Liver (tissue), 9 donors: Measurements from ENCODE around the gene SELENOO. TPM values are rescaled to one million over a fixed set of nuclear protein-coding genes. Genes with fewer than 3 reads are reported as not detected.

ENCODE experiments used
- DNase-seq: peaks from one replicate; pipeline ENCODE4 v3.0.0-alpha.2; 2017; ENCODE audit warnings: low spot score
- H3K27ac ChIP-seq, 2 donors: one replicate each; pipeline ENCODE4 v1.7.0; 2013; ENCODE audit warnings: inconsistent platforms in 2 of 2, low read length in 2 of 2, control low read depth in 1 of 2, low read depth in 1 of 2, mild to moderate bottlenecking in 1 of 2
- H3K27me3 ChIP-seq, 4 donors: one replicate each; pipeline versions ENCODE4 v1.6.1 to v1.7.0; 2013; ENCODE audit warnings: low read length in 3 of 4, inconsistent platforms in 1 of 4, mild to moderate bottlenecking in 1 of 4, moderate library complexity in 1 of 4; ENCODE audit not compliant: control insufficient read depth in 4 of 4, insufficient read depth in 4 of 4
- H3K36me3 ChIP-seq, 4 donors: one replicate each; pipeline versions ENCODE4 v1.6.1 to v1.7.0; 2013; ENCODE audit warnings: low read length in 3 of 4, mild to moderate bottlenecking in 3 of 4, low read depth in 1 of 4, moderate library complexity in 1 of 4; ENCODE audit not compliant: control insufficient read depth in 4 of 4, insufficient read depth in 3 of 4
- H3K4me1 ChIP-seq, 4 donors: one replicate each; pipeline versions ENCODE4 v1.6.1 to v1.7.0; 2013; ENCODE audit warnings: low read length in 3 of 4, mild to moderate bottlenecking in 3 of 4, moderate library complexity in 1 of 4; ENCODE audit not compliant: control insufficient read depth in 4 of 4, insufficient read depth in 4 of 4
- H3K4me3 ChIP-seq, 3 donors: one replicate each; pipeline versions ENCODE4 v1.6.1 to v1.7.0; 2013; ENCODE audit warnings: low read length in 3 of 3, control low read depth in 1 of 3, low read depth in 1 of 3, mild to moderate bottlenecking in 1 of 3
- H3K9ac ChIP-seq, 2 donors: one replicate each; pipeline ENCODE4 v1.7.0; 2013; ENCODE audit warnings: low read length in 2 of 2, mild to moderate bottlenecking in 2 of 2, moderate library complexity in 2 of 2, control low read depth in 1 of 2, low read depth in 1 of 2
- H3K9me3 ChIP-seq, 4 donors: one replicate each; pipeline versions ENCODE4 v1.6.1 to v1.7.0; 2013; ENCODE audit warnings: low read length in 3 of 4; ENCODE audit not compliant: control insufficient read depth in 4 of 4
- ATF3 ChIP-seq: IDR thresholded peaks from 2 replicates; pipeline ENCODE4 v1.6.1; 2016; ENCODE audit warnings: antibody characterized with exemption
- CTCF ChIP-seq: fragments of 150-350 bp; IDR thresholded peaks from 2 replicates; pipeline ENCODE4 v1.5.1; 2017; ENCODE audit warnings: improper control_type of control experiment, low read depth, low read length; ENCODE audit not compliant: missing input control
- EGR1 ChIP-seq, 2 donors: IDR thresholded peaks; 2 replicates each; pipeline ENCODE4 v1.6.1; 2016 to 2018; ENCODE audit warnings: antibody characterized with exemption in 2 of 2, low read depth in 2 of 2
- FOXA1 ChIP-seq: IDR thresholded peaks from 2 replicates; pipeline ENCODE4 v1.6.1; 2016; ENCODE audit warnings: antibody characterized with exemption
- FOXA2 ChIP-seq: IDR thresholded peaks from 2 replicates; pipeline ENCODE4 v1.6.1; 2016; ENCODE audit warnings: antibody characterized with exemption
- GABPA ChIP-seq, 2 donors: IDR thresholded peaks in 1 of 2; conservative IDR thresholded peaks in 1 of 2; 2 replicates each; pipeline ENCODE4 v1.6.1; 2016; ENCODE audit warnings: antibody characterized with exemption in 2 of 2, mild to moderate bottlenecking in 1 of 2, moderate library complexity in 1 of 2
- HNF4A ChIP-seq, 2 donors: conservative IDR thresholded peaks; 2 replicates each; pipeline ENCODE4 v1.6.1; 2016; ENCODE audit warnings: antibody characterized with exemption in 2 of 2, mild to moderate bottlenecking in 2 of 2
- HNF4G ChIP-seq: IDR thresholded peaks from 2 replicates; pipeline ENCODE4 v1.6.1; 2016; ENCODE audit warnings: antibody characterized with exemption
- JUND ChIP-seq, 2 donors: IDR thresholded peaks; 2 replicates each; pipeline ENCODE4 v1.6.1; 2016; ENCODE audit warnings: antibody characterized with exemption in 2 of 2
- MAX ChIP-seq: IDR thresholded peaks from 2 replicates; pipeline ENCODE4 v1.6.1; 2016; ENCODE audit warnings: antibody characterized with exemption
- NR2F2 ChIP-seq: IDR thresholded peaks from 2 replicates; pipeline ENCODE4 v1.6.1; 2016; ENCODE audit warnings: antibody characterized with exemption
- RAD21 ChIP-seq, 2 donors: IDR thresholded peaks; 2 replicates each; pipeline ENCODE4 v1.6.1; 2016; ENCODE audit warnings: antibody characterized with exemption in 2 of 2, mild to moderate bottlenecking in 2 of 2
- REST ChIP-seq: IDR thresholded peaks from 2 replicates; pipeline ENCODE4 v1.6.1; 2016; ENCODE audit warnings: antibody characterized with exemption, mild to moderate bottlenecking
- RXRA ChIP-seq, 2 donors: IDR thresholded peaks; 2 replicates each; pipeline ENCODE4 v1.6.1; 2017 to 2018; ENCODE audit warnings: antibody characterized with exemption in 2 of 2, mild to moderate bottlenecking in 1 of 2
- SP1 ChIP-seq: IDR thresholded peaks from 2 replicates; pipeline ENCODE4 v1.6.1; 2018; ENCODE audit warnings: antibody characterized with exemption, mild to moderate bottlenecking
- TAF1 ChIP-seq: conservative IDR thresholded peaks from 2 replicates; pipeline ENCODE4 v1.6.1; 2016; ENCODE audit warnings: antibody characterized with exemption, mild to moderate bottlenecking
- YY1 ChIP-seq: IDR thresholded peaks from 2 replicates; pipeline ENCODE4 v1.6.1; 2016; ENCODE audit warnings: antibody characterized with exemption, mild to moderate bottlenecking
- ZBTB33 ChIP-seq: IDR thresholded peaks from 2 replicates; pipeline ENCODE4 v1.6.1; 2016; ENCODE audit warnings: antibody characterized with exemption
- WGBS: extraction: QIAGEN DNeasy Blood & Tissue Kit; methylation state at CpG from one replicate; pipeline ENCODE4 v1.1.7; 2013; 5-methylcytosine and 5-hydroxymethylcytosine counted together
- polyA plus RNA-seq, 2 donors: library from polyadenylated mRNA; stranded (reverse) in 1 of 2; unstranded in 1 of 2; fragments of 200-250 nt in 1 of 2; fragments of >200 nt in 1 of 2; fragmentation: Nextera tagmentation in 1 of 2; extraction: Ambion mirVana in 1 of 2; gene quantifications; one replicate each; pipeline versions ENCODE4 v1.2.1 to v1.2.3, GENCODE V29; 2013 to 2015
- total RNA-seq, 2 donors: library from RNA; depleted of rRNA; stranded (reverse); fragments of >200 nt; gene quantifications; one replicate each; pipeline ENCODE4 v1.2.3, GENCODE V29; 2014
- donor health status: healthy.
- donor health status: healthy.
- donor health status: healthy.
- donor health status: healthy.
- donor health status: healthy.

The SELENOO gene
- total and polyA plus RNA-seq, 4 donors = 16.4 to 59.2 (median 42.2) TPM

GRCh38 chr22:50160947-50161346 is 39.9 kb upstream of the SELENOO start:
- H3K27me3 ChIP-seq = no peaks in the 10 kb centered on the region

More at GRCh38 chr22:50160947-50161346, 39.9 kb upstream of the SELENOO start:
- TF ChIP-seq EGR1 (IDR thresholded peaks at IDR 0.05; ENCODE audit: low read depth in 2 of 2) (no peak), ZBTB33 (no peak), CTCF (no peak), RAD21 (IDR thresholded peaks at IDR 0.05) (no peak), ATF3 (no peak), GABPA (IDR thresholded peaks at IDR 0.05 in 1 of 2, conservative IDR thresholded peaks at IDR 0.05 in 1 of 2) (no peak), YY1 (no peak), MAX (no peak), JUND (IDR thresholded peaks at IDR 0.05) (no peak), TAF1 (no peak), HNF4A (conservative IDR thresholded peaks at IDR 0.05) (no peak), RXRA (IDR thresholded peaks at IDR 0.05) (no peak), REST (no peak), SP1 (no peak), FOXA1 (no peak), NR2F2 (no peak), FOXA2 (no peak), HNF4G (no peak)
- no peak overlapping the region for H3K27ac ChIP-seq
- no peaks in the 10 kb centered on the region for H3K4me1 ChIP-seq
- no peak for DNase-seq
- 94% methylated on average over 7 of the region's 7 CpGs for WGBS
- no peak overlapping the region for H3K9ac ChIP-seq
- no peaks in the 10 kb centered on the region for H3K36me3 ChIP-seq
- no peak overlapping the region for H3K4me3 ChIP-seq
- no peaks in the 10 kb centered on the region for H3K9me3 ChIP-seq
